Inferior parietal cortex (tissue), 1 donor: ENCODE data around the gene MAD2L2.

ENCODE experiments used
- DNase-seq: peaks from one replicate; pipeline ENCODE4 v3.0.0-alpha.2; 2016; ENCODE audit errors: extremely low spot score

MAD2L2 gene

GRCh38 chr1:11681071-11681771 is at the start of gene MAD2L2:
Gene MAD2L2, minus strand, starts transcription at chr1:11681148. Its CDS starts 547 bp downstream, at chr1:11680601.
- peak; percentile 81 for DNase-seq

DNA sequence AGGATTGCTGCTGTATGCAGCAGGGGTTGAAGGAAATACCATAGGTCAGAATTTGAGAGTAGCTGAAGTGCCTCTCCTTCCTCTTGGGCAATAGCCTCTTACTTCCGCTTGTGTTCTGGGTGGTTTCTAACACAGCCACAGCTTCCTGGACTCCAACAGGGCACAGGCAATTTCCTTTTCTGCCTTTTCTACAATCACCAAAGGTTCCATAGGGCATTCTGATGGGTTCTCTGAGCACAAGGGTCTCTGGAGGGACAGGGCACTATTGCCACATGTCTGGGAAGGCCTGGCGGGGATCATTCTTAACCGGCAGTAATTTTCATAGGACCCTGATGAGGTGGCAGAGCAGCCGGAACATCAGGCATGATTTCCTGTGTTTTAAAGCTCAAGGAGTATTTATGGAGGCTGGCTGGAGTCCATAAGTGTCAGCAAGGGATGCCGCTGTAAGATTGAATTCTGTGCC is 49.5 kb upstream of the MAD2L2 start:
- no peak for DNase-seq

GRCh38 chr1:11729498-11730428 is 48.8 kb upstream of the MAD2L2 start:
- DNase-seq = no peak

- no peak for DNase-seq
Measured at GRCh38 chr1:11729155-11729497, 48.2 kb upstream of the MAD2L2 start.

DNA sequence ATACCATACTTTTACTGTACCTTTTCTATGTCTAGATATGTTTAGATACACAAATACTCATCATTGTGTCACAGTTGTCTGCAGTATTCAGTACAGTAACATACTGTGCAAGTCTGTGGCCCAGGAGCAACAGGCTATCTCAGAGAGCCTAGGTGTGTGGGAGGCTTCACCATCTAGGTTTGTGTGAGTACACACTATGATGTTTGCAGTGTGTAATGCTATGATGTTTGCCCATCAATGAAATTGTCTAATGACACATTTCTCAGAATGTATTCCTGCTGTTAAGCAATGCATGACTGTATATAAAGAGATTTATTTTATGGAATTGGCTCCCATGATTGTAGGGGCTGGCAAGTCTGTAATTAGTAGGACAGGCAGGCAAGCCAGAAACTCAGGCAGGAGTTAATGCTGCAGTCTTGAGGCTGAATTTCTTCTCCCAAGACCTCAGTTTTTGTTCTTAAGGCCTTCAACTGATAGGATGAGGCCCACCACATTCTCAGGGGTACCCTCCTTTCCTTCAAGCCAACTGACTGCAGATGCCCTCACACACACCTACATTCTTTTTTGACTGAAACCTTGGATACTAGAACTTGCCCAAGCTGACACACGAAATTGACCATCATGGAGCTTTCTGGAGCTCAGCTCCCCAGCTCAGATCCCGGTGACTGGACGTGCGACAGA is 47.3 kb upstream of the MAD2L2 start:
- DNase-seq = no peak

DNA sequence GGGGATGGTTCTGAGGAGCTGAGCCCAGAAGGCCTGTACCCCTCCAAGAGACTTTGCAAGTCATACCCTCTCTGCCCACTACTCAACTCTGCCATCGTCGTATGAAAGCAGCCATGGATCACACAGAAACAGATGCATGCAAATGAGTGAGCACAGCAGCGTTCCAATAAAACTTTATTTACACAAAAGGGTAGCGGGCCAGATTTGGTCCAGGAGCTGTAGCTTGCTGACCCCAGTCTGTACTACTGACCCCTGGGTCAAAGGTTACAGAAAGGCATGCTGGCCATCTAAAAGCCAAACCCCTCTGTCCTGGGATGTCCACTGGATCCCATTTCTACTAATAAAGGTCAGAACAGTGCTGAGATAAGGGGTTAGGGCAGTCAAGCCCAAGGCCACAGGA is 46.2 kb upstream of the MAD2L2 start:
- DNase-seq = no peak

DNA sequence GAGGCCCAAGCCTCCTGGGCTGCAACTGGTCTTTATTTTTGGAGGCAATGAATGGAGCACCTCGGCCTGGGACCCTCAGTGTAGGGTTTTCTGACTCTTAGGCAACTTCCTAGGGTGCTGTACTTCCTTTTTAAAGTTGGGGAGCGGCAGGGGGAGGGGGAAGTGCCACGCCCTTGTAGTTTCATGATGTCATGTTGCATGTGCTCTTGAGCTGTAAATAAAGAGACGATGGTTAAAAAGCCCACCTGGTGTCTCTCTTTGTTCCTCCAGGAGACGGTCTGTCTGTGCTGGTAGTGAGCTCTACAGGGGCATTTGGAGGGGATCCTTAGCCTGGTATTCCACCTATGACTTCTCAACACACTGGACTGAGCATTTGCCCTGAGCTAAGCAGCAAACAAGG is 44.7 kb upstream of the MAD2L2 start:
- DNase-seq = no peak

DNA sequence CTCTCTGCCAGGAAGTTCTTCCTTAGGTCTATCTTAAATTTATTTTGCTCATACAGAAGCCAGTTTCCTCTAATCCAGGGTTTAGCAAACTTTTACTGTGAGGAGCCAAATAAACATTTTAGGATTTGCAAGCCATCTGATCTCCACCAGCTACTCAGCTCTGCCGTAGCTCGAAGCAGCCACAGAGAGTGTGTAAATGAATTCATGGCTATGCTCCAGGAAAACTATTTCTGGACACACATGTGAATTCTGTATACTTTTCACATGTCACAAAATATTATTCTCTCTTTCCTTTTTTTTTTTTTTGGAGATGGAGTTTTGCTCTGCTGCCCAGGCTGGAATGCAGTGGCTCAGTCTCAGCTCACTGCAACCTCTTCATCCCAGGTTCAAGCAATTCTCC is 41.6 kb upstream of the MAD2L2 start:
- no peak for DNase-seq

DNA sequence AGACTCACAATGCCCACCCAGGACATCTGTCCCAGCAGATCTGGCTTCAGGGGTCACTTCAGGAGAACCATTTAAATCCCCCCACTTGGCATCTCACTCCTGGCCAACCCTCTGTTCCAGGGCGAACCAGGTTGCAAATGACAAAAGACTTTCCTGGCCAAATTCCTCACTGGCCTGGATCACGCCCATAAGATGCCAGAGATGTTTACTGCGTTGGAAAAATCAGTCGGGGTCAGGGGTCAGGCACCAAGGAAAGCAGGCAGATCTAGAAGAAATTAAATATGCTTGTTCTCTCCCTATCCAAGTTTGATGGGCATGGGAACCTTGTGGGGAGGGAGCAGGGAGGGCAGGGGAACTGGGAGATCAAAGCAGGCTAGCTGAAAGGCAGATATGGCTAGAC is 40.4 kb upstream of the MAD2L2 start:
- DNase-seq = no peak

GRCh38 chr1:11720525-11720924 is 39.6 kb upstream of the MAD2L2 start:
- DNase-seq = no peak

DNA sequence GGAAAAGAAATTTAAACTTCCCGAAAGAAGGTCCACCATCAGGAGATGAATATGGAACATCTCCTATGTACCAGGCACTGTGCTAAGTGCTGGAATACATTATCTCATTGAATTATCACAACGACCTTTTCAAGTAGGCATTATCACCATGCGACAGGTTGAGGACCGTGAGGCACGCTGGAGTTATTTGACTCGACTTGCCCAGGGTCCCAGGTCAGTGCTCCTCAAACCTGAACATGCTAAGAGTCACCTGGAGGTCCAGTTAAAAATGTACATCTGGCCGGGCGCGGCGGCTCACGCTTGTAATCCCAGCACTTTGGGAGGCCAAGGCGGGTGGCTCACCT is 39.1 kb upstream of the MAD2L2 start:
- DNase-seq = no peak

GRCh38 chr1:11719313-11720032 is 38.5 kb upstream of the MAD2L2 start:
- DNase-seq = peak; percentile 88

DNA sequence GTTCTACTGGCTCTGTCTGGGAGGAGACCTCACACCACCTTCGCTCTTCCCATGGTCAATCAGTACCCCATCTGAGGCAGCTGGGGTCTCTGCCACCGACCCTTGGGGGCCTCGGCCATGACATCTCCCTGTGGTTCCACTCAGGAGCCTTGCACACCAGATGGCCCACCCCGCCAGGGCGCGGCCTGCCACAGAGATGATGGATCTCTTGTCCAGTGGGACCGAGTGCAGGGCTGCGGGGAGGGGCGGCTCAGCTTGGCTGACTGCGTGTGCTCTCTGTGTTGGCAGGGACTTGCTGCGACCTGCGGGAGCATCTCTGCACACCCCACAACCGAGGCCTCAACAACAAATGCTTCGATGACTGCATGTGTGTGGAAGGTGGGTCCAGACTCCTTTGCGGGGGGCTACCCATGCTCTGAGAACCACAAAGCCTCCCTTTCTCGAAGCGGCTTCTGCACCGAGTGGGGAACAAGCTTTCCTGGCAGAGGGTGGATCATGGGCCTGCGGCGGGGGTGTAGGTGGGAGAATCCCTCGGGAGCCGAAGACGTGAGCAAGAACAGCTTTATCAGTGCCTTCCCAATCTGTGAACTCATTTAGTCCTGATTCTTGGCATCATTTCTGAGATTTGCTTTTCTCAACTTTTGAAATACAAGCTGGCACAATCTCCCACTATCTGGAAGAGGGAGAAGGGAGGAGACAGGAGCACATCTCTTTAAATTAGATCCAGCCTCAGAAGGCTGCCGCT is 34.1 kb upstream of the MAD2L2 start:
- DNase-seq = peak; percentile 60

GRCh38 chr1:11713095-11713494 is 32.1 kb upstream of the MAD2L2 start:
- no peak for DNase-seq

GRCh38 chr1:11712285-11712684 is 31.3 kb upstream of the MAD2L2 start:
- no peak for DNase-seq

DNA sequence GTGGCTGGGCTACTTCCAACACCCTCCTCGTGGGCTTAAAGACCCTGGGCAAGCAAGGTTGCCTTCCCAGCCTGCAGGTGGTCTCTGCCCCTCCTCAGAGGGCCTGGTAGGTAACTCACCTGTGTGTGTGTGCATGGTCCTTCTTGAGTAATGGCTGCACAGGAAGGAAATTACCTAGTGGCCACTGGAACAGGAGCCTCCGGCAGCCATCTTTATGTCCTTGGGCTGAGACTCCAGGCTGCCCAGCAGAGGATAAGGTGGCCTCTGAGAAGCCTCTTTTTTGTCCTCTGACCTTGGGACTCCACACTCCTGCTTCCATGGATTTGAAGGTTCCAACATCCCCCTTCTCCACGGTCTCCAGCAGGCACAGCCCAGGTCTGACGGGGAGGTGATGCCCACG is 30.5 kb upstream of the MAD2L2 start:
- no peak for DNase-seq

GRCh38 chr1:11708554-11709350 is 27.8 kb upstream of the MAD2L2 start:
- no peak for DNase-seq

GRCh38 chr1:11707621-11708276 is 26.8 kb upstream of the MAD2L2 start:
- DNase-seq = no peak

- no peak for DNase-seq
Measured at GRCh38 chr1:11706292-11706691, 25.3 kb upstream of the MAD2L2 start.

GRCh38 chr1:11705596-11705995 is 24.6 kb upstream of the MAD2L2 start:
- DNase-seq = no peak
